K562 (cell line): ENCODE measurements around the gene PLEKHA6. TPM values are rescaled to one million over a fixed set of nuclear protein-coding genes. Genes with fewer than 3 reads are reported as not detected.
A peak's percentile ranks its signal among the peaks of the same experiment; 100 is the strongest.

Experiments
- BMI1 ChIP-seq: fragments of 150-350 bp; IDR thresholded peaks from 2 replicates; pipeline ENCODE4 v1.6.1; 2014; ENCODE audit warnings: low read length
- CBX1 ChIP-seq: sonication (generic); IDR thresholded peaks from 2 replicates; pipeline ENCODE4 v1.6.1; 2016; ENCODE audit warnings: antibody characterized with exemption, low read depth, mild to moderate bottlenecking
- CBX2 ChIP-seq: fragments of 200-600 bp; sonication (generic); IDR thresholded peaks from one replicate; pipeline ENCODE4 v1.6.1; 2012; ENCODE audit warnings: mild to moderate bottlenecking, low read length, inconsistent platforms; ENCODE audit not compliant: insufficient read depth, poor library complexity, severe bottlenecking
- CHD1 ChIP-seq: fragments of 200-600 bp; sonication (generic); IDR thresholded peaks from one replicate; pipeline ENCODE4 v1.6.1; 2012; ENCODE audit warnings: mild to moderate bottlenecking, moderate library complexity, low read length, inconsistent platforms
- ELF2 ChIP-seq: fragments of 250-450 bp; sonication (Bioruptor Pico); IDR thresholded peaks from 2 replicates; pipeline ENCODE4 v1.5.0; 2021; ENCODE audit warnings: mild to moderate bottlenecking
- L3MBTL2 ChIP-seq: fragments of 450-650 bp; IDR thresholded peaks from 2 replicates; pipeline ENCODE4 v1.6.1; 2016; ENCODE audit warnings: mild to moderate bottlenecking, moderate library complexity
- MEIS2 ChIP-seq: fragments of 450-650 bp; IDR thresholded peaks from 2 replicates; pipeline ENCODE4 v1.6.1; 2014; ENCODE audit warnings: mild to moderate bottlenecking; ENCODE audit not compliant: partially characterized antibody
- NFRKB ChIP-seq: fragments of 450-650 bp; IDR thresholded peaks from 2 replicates; pipeline ENCODE4 v1.6.1; 2016; ENCODE audit warnings: low read depth
- SMAD4 ChIP-seq: fragments of 250-450 bp; sonication (Bioruptor Pico); conservative IDR thresholded peaks from 2 replicates; pipeline ENCODE4 v1.8.0; 2021; ENCODE audit warnings: inconsistent platforms, mild to moderate bottlenecking, moderate library complexity
- SMARCB1 ChIP-seq: IDR thresholded peaks from 2 replicates; pipeline ENCODE4 v1.6.1; 2011; ENCODE audit warnings: improper control_type of control experiment, low read depth; ENCODE audit not compliant: insufficient read length
- TBL1XR1 ChIP-seq, 2 experiments: IDR thresholded peaks; 2 replicates each; pipeline ENCODE4 v1.6.1; 2012; ENCODE audit warnings: improper control_type of control experiment in 2 of 2, low read length in 2 of 2, mild to moderate bottlenecking in 1 of 2
- ZNF146 ChIP-seq: IDR thresholded peaks from one replicate; pipeline ENCODE4 v1.6.1; 2018; ENCODE audit warnings: missing compliant biosample characterization; ENCODE audit not compliant: unreplicated experiment
- ZNF76 ChIP-seq: fragments of 250-450 bp; sonication (Bioruptor Pico); IDR thresholded peaks from 2 replicates; pipeline ENCODE4 v1.4.0; 2020; ENCODE audit warnings: mild to moderate bottlenecking, moderate library complexity, borderline replicate concordance
- ZNF764 ChIP-seq: fragments of 250-450 bp; sonication (Bioruptor Pico); IDR thresholded peaks from 2 replicates; pipeline ENCODE4 v1.4.0; 2020; ENCODE audit warnings: low read depth, mild to moderate bottlenecking, moderate library complexity
- polyA plus RNA-seq, 8 experiments: library from polyadenylated mRNA; depleted of rRNA in 4 of 8; stranded (reverse) in 5 of 8; unstranded in 3 of 8; fragments of >200 nt; fragmentation: Nextera tagmentation in 2 of 8; fragmentation: Illumina TruSeq in 1 of 8; extraction: Ambion mirVana in 2 of 8; extraction: Trizol in 1 of 8; gene quantifications; 2 replicates each; pipeline versions ENCODE4 v1.2.1 to v1.2.3, GENCODE V29; 2011 to 2014; ENCODE audit warnings: inconsistent platforms in 1 of 8, missing spikeins in 1 of 8
- total RNA-seq, 7 experiments: library from RNA; depleted of rRNA in 6 of 7; stranded (reverse); fragments of >200 nt in 6 of 7; fragmentation: Illumina TruSeq in 2 of 7; extraction: Trizol in 2 of 7; gene quantifications; 2 replicates each; pipeline versions ENCODE4 v1.2.1 to v1.2.3, GENCODE V29; 2011 to 2021; ENCODE audit warnings: low replicate concordance in 1 of 7
- TF ChIP-seq, protein P1 (sequence below): conservative IDR thresholded peaks from 2 replicates; pipeline ENCODE4 v1.6.1; 2011; ENCODE audit warnings: low read depth, mild to moderate bottlenecking, low read length; ENCODE audit not compliant: control insufficient read depth
- TF ChIP-seq, protein P2 (sequence below), 2 experiments: fragments of 250-450 bp in 1 of 2; fragments of 450-650 bp in 1 of 2; sonication (Bioruptor Pico) in 1 of 2; IDR thresholded peaks; 2 replicates each; pipeline versions ENCODE4 v1.6.1 to v1.8.0; 2016 to 2021; ENCODE audit warnings: mild to moderate bottlenecking in 2 of 2, moderate library complexity in 2 of 2, missing compliant biosample characterization in 1 of 2, missing genetic modification characterization in 1 of 2
- TF ChIP-seq, protein P3 (sequence below): IDR thresholded peaks from 2 replicates; pipeline ENCODE4 v1.6.1; 2012; ENCODE audit warnings: low read depth, low read length, improper control_type of control experiment, borderline replicate concordance
- TF ChIP-seq, protein P4 (sequence below): fragments of 450-650 bp; IDR thresholded peaks from 2 replicates; pipeline ENCODE4 v1.6.1; 2017; ENCODE audit warnings: antibody characterized with exemption, mild to moderate bottlenecking
- TF ChIP-seq, protein P5 (sequence below): sonication (generic); formaldehyde crosslinking; IDR thresholded peaks from 2 replicates; pipeline ENCODE4 v1.9.0; 2022; ENCODE audit warnings: mild to moderate bottlenecking, missing genetic modification reagents

PLEKHA6 gene
- total and polyA plus RNA-seq, 9 of the 15 experiments (the other 6 are each of a cell fraction or from before 2014, with no cell fraction given), result under 0.01 to 0.33 (median 0.01) TPM; not detected in 4

DNA sequence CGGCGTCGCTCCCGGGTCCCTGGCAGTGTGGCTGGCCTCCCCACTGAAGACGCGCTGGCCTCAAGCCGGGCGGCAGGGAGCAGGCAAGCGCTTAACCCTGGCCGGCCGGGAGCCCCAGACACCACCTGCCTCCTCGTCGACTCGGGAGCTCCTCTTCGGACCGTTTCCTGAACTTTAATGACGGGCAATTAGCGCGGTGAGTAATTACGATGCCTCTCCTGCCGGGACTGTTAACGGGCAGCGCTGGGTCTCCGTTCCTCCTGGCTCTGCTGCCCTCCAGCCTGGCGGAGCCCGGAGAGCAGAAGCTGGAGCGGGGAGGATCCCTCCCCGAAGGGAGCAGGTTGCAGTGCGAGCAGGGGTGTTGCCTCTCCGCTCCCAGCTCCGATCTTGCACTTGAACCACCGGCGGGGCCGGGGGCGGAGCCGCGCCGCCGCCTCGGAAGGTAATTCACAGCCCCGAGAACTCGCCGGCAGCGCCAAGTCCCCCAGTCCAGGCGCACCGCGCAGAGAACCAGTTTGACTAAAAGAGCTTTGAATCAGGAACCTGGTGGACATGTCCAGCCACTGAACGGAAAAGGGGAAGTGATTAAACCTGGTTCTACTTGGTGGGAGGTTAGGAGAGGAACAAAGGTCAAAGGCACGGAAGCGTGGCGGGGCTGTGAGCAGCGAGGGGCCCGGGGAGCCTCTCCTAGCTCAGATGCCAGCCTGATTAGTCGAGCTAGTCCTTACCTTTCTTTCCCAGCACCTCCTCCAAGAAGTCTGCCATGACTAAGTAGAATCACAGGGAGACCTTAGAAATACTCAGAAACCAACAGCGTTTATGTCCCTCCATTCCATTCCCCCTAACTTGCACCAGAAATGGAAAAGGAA lies 18.3 kb upstream of the PLEKHA6 start (continued):
- TF ChIP-seq, protein P1, sequence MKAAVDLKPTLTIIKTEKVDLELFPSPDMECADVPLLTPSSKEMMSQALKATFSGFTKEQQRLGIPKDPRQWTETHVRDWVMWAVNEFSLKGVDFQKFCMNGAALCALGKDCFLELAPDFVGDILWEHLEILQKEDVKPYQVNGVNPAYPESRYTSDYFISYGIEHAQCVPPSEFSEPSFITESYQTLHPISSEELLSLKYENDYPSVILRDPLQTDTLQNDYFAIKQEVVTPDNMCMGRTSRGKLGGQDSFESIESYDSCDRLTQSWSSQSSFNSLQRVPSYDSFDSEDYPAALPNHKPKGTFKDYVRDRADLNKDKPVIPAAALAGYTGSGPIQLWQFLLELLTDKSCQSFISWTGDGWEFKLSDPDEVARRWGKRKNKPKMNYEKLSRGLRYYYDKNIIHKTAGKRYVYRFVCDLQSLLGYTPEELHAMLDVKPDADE, result no peak
- TF ChIP-seq CBX1 (no peak), CHD1 (no peak), ZNF764 (CRISPR knock-in tag) (no peak), MEIS2 (no peak), BMI1 (no peak), NFRKB (no peak), ELF2 (CRISPR knock-in tag) (no peak), SMARCB1 (no peak), TBL1XR1 (IDR thresholded peaks at IDR 0.05; ENCODE audit: low read length in 2 of 2) (no peak), ZNF146 (CRISPR knock-in tag) (no peak), SMAD4 (CRISPR knock-in tag) (0 out of 2 replicates have a peak, but pooled peaks have one; percentile 31), ZNF76 (CRISPR knock-in tag) (no peak), L3MBTL2 (peak; percentile 36; the same call in 1 of the 2 replicates), CBX2 (no peak)
- TF ChIP-seq, protein P2, sequence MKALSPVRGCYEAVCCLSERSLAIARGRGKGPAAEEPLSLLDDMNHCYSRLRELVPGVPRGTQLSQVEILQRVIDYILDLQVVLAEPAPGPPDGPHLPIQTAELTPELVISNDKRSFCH (CRISPR knock-in tag; IDR thresholded peaks at IDR 0.05), result no peak
- TF ChIP-seq, protein P2 (tag; IDR thresholded peaks at IDR 0.05), result peak; percentile 75
- TF ChIP-seq, protein P3, sequence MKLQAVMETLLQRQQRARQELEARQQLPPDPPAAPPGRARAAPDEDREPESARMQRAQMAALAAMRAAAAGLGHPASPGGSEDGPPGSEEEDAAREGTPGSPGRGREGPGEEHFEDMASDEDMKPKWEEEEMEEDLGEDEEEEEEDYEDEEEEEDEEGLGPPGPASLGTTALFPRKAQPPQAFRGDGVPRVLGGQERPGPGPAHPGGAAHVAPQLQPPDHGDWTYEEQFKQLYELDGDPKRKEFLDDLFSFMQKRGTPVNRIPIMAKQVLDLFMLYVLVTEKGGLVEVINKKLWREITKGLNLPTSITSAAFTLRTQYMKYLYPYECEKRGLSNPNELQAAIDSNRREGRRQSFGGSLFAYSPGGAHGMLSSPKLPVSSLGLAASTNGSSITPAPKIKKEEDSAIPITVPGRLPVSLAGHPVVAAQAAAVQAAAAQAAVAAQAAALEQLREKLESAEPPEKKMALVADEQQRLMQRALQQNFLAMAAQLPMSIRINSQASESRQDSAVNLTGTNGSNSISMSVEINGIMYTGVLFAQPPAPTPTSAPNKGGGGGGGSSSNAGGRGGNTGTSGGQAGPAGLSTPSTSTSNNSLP, result no peak
- TF ChIP-seq, protein P4, sequence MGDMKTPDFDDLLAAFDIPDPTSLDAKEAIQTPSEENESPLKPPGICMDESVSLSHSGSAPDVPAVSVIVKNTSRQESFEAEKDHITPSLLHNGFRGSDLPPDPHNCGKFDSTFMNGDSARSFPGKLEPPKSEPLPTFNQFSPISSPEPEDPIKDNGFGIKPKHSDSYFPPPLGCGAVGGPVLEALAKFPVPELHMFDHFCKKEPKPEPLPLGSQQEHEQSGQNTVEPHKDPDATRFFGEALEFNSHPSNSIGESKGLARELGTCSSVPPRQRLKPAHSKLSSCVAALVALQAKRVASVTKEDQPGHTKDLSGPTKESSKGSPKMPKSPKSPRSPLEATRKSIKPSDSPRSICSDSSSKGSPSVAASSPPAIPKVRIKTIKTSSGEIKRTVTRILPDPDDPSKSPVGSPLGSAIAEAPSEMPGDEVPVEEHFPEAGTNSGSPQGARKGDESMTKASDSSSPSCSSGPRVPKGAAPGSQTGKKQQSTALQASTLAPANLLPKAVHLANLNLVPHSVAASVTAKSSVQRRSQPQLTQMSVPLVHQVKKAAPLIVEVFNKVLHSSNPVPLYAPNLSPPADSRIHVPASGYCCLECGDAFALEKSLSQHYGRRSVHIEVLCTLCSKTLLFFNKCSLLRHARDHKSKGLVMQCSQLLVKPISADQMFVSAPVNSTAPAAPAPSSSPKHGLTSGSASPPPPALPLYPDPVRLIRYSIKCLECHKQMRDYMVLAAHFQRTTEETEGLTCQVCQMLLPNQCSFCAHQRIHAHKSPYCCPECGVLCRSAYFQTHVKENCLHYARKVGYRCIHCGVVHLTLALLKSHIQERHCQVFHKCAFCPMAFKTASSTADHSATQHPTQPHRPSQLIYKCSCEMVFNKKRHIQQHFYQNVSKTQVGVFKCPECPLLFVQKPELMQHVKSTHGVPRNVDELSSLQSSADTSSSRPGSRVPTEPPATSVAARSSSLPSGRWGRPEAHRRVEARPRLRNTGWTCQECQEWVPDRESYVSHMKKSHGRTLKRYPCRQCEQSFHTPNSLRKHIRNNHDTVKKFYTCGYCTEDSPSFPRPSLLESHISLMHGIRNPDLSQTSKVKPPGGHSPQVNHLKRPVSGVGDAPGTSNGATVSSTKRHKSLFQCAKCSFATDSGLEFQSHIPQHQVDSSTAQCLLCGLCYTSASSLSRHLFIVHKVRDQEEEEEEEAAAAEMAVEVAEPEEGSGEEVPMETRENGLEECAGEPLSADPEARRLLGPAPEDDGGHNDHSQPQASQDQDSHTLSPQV, result no peak
- TF ChIP-seq, protein P5, sequence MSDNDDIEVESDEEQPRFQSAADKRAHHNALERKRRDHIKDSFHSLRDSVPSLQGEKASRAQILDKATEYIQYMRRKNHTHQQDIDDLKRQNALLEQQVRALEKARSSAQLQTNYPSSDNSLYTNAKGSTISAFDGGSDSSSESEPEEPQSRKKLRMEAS (CRISPR knock-in tag), result no peak
